CD4-positive, alpha-beta T cell treated with Interleukin-2 at 100 ng/mL for 4 hours (primary cell): ENCODE data around the gene ANTXR2.

Experiments used
- DNase-seq: peaks from one replicate; pipeline ENCODE4 v3.0.0-alpha.2; 2020; ENCODE audit warnings: low spot score

Gene ANTXR2

DNA sequence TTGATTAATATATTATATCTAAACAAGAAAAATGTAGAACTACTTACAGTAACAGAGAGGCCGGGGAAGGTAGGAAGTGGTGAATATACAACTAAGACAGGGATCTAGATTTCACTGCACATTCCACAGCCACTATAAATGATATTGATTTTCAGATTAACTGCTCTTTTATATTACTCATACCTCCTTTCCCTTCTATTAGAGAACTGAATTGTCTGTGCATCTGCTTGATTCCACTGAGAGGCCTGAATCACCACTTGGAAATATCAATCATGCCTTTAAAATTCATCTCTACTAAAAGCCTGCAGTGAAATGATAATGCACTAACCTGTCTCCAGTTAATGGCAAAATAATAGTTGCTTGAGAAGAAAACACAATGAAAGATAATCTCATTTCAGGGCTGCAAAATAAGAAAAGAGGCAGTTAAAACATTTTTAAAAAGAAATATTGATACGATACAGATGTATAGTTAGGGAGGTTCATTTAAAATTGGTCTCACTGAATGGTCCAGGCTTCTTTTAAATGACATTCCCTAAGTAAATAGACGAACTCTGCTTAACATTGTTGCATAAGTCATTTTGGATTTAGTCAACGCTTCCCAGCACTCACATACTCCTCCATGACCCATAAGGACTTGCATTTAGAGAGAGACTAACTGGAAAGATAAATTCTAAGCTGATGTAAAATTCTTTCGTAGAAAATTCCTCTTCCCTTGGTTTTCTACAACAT, 3.8 kb downstream of the ANTXR2 start:
- no peak for DNase-seq

DNA sequence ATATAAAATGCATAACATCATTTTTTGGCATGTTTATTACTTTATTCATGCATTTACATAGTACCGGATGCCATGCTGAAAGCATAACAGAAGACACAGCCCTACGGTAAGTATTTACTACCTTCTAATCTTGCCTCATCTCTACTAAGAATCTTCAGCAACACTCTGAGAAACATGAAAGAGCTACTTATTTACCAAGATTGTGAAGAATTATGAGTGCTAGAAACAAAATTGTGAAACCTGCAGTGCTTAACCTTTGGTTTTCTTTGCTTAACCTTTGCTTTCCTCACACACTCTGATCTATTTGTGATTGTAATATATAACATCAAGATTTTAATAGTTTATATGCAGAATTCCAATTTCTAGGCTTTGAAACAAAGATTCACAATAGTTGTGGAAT, 7.4 kb downstream of the ANTXR2 start:
- DNase-seq = no peak

DNA sequence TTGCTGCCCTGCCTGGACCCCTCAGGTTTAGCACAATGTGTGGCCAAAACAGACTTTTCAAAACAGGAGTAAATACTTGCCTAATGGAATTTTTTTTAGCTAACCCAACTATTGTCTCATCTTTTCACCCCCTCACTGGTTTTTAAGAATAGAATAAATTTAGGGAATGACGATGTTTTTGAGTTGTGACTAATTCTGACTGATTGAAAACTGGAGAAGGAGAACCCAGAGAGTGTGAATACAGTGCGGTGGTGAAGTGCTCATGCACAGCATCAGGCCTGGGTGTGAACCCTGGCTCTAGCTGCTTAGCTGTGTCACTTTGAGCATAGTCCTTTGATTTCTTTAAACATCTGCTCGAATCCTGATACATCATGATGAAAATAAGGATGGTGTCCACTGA, 10.5 kb downstream of the ANTXR2 start:
- DNase-seq = no peak

DNA sequence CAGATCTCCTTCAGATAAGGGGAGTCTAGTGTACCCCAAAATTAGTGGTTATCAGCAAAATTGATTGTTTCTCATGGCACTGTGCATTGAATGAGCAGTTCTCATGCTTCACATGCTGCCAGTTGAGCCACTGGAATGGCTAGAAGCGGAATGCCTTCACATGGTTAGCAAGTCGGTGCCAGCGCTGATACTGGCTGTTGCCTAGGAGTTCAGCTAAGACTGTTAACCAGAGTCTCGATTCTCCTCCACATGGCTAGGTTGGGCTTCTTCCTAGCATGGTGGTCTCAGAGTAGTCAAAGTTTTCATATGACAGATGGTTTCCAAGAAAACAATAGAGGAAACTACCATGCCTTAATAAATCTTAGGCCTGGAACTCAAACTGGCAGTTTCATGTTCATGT, 12.2 kb downstream of the ANTXR2 start:
- DNase-seq = no peak

DNA sequence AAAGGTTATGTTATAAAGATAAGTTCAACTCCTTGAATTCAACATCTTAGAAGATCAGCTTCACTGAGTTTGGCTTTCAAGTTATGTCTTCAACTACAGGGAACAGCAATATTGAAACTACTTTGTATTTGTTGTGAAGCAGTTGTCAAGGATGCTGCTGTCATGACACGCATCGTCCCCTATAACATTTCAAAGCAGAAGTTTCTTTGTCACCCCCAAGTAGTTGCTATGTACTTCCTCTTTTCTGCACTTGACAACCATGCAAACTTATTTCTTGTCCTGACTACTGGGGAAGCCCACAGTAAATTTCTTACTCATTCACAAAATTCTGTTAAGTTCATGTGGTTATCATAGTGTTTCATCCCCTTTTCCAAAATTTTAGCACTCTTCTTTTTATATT, 14.3 kb downstream of the ANTXR2 start:
- DNase-seq = peak; percentile 89

DNA sequence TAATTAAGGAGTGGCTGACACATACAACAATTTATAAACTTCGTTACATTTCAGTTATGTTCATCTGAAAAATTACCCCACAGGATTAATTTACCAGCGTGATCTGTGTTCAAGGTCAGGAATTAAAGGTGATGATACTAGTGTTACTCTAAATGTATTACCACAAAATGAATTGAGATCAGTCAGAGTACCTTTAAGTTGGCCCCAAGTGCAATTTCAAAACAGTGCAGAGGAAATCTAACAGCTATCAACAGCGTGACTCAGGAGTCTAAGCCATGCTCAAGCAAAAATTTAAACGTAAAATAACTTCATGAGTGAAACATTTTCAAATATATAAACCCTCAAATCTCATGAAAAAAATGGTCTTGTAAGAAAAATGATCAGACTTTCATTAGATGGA, 18.7 kb downstream of the ANTXR2 start:
- no peak for DNase-seq

DNA sequence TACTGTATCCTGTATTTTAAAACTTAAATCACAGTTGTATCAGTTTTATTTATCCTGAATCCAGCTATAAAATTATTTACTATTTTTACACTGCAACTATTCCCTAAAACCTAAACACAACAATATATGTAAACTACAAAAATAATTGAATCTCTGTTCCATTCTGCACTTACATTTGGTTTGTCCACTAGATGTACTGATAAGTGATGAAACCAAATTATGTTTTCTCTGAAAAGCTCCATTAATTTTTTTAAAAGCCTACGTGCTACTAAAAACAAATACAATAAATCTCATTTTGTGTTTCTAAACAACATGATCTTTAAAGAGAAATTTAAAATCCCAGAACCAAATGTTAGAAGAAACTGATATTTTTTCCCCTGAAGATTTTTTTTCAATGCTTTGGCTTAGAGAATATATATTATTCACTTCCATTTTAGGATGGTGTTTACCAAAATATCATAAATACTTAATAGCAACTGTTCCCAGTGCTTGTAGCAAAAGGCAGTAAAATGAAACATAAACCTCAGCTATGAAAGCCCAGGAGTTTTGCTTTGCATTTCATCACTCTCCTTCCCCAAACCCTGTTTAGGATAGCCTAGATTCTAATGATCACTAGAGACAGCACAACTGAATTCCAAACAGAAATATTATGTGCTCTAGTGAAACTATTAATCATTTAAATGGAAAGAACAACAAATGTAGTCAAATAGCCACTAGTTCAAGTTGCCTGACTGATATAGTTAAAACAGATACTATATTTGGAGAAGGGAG, 19.7 kb downstream of the ANTXR2 start:
- DNase-seq = no peak

DNA sequence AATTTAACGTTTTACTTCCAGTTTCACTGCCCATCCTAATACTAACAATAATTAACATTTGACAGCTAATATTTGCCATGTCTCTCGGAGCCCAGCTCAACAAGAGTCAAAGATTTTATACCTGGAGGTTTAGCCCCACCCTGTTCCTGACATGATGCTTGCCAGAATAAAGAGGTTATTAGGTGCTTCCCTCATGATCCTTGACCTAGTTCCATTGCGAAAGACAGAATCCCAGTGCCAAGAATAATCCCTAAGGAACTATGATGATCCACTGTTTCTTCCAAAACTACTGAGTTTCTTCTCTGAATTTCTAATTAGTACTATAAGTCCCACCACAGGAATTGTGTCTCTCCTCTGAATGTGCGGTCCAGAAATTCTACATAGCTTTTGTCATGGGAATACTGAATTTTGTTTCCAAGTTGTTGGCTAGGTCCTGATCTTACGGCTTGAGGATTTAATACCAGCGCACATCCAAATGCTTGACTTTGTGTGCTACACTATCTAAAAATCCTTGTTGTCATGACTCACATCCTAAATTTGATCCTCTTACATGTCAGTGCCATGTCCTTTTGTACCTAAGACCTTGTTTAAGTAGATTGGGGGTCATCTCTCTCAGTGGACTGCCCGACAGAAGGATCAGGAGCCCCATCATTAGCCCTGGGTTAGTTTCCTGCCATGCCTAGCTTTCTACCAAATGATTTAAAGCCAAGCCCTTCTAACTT, 23.1 kb downstream of the ANTXR2 start:
- DNase-seq = no peak

DNA sequence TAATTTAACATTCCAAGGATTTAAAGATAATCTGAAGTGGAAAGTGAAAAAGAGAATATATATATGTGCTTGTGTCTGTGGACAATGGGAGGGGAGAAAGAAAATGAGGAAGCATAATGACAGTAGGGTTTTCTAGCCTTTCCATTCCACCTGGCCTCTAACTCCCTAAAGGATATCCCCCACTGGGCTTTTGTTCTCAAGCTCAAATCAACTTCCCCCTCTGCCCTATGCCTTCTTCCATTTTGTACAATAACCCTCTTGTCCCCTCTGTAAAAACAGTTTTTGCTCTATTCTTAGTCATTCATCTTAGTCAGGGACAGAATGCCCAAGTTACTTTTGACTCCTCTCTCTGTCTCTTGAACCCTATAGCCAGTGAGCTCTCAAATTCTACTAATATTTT, 23.6 kb downstream of the ANTXR2 start:
- no peak for DNase-seq

DNA sequence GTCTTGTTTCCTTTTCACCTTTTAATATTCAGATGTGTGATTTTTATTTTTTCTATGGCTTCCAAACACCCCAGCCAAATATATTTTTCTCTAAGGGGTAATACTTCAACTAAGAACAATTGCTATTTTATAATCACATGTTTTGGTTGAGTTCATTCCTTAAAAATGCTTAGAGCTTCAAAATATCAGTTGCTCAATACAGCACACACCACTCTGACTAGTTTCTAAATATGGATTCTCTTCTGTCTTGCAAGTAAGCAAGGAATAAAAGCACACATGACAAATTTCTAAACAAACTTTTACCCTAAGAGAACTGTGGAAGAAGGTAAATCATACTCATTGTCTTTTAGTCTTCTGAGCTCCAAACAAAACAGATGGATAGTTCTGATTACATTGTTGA, 27.2 kb downstream of the ANTXR2 start:
- DNase-seq = no peak

DNA sequence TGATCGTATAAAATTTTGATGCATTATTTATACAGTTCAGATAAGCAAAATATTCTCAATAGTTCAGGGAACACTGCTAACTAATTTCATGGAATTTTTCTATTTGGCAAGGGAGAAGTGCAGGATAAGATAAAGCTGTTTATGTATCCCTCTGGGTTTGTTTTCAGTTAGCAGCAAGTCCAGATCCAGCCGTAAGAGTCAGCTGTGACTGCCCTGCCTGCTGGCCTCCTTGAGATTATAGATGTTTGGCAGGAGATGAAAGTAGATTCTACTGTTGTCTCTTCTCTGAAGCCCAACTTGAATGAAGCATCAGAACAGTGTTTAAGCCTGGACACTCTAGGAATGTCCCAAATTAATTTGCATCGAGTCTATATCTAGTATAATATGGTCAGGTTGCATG, 29.5 kb downstream of the ANTXR2 start:
- DNase-seq = no peak

DNA sequence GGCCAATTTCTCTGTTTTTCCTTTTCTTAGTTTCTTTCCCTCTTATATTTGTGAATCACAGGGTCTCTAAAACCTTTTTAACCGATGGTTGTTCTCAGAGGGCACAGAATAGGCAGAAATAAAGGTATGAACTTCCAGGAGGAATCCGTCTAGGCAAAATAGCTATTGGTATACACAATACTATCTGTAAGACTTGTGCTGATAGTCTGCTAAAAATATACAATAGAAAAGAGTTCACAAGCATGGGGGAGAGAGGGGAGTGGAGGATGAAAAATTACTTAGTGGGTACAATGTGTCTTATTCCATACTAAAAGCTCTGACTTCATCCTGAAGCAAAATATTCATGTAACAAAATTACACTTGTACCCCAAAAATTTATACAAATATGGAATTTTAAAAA, 30.2 kb downstream of the ANTXR2 start:
- DNase-seq = no peak

DNA sequence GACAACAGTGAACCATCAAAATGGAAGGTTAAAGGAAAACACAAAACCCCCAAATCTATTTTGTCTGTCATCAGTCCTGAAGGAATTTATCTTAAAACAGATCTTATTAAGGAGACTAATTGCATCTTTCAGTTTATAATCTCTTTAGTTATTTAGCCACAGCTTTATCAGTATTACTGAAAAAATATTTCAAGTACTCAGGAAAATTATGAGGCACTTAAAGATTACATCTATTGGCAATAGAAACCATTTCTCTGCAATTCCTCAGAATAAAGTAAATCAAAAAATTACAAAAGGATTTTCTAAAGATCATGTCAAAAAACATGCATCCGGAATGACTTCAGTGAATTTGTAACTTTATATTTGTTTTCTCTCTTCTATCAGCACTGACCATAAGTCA, 35.2 kb downstream of the ANTXR2 start:
- DNase-seq = no peak

DNA sequence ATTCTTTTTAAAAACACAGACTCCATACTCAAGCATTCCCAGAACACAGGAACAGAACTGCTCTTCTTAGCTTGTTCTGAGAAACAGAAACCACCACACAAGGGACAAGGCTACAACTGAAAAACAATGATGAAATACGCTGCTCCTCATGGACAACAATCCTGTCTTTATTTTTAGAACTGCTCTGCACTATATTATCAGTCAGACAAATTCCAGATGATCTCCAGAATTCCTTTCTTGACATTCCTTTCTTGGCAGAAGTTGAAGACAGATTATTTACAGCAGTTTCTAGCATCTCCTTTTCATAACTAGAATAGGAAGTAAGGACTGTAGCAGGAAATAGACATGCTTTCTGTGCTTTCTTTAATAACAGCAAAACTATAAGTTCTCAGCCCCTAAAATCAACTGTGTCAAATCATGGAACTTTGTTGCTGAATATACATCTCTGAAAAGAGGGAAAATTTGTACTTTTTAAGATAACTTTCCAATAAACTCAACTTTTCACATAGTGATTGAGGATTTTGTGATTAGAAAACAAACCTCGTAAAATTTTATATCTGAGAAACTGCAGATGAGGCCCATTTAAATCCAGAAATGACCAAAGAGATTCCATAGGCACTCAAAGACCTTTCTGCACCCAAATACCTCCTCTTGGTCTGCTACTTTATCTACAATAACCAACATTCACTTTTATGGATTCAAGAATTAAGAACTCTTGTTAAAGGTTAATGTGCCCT, 35.9 kb downstream of the ANTXR2 start:
- DNase-seq = peak; percentile 13

DNA sequence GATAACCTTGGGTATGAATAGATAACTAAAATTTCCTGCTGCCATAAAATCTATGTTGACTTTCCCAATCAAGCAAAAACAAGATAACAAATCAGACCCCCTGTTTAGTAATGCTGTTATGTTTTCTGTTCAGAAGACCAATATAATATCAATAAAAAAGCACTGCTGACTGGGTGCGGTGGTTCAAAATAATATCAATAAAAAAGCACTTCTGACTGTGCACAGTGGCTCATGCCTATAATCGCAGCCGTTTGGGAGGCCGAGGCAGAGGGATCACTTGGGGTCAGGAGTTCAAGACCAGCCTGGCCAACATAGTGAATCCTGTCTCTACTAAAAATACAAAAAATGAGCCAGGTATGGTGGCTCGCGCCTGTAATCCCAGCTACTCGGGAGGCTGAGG, 36.7 kb downstream of the ANTXR2 start:
- DNase-seq = no peak

DNA sequence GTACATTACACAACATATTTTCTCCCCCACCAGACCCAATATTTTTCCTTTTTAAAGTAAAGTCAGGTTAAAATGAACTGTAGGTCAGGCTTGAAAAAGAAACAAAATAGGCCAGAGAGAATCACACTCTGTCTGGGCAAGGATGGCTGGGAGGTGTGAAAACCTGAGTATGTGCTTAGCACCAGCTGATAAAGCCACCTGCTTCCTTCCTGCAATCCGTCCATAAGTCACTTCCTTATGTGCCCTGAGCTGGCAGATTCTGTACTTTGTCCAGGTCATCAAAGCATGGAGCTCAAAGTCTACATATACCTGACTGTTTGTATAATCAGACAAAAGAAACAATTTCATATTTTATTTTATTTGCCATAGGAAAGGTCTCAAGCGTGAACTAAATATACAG, 37.7 kb downstream of the ANTXR2 start:
- DNase-seq = peak; percentile 29

DNA sequence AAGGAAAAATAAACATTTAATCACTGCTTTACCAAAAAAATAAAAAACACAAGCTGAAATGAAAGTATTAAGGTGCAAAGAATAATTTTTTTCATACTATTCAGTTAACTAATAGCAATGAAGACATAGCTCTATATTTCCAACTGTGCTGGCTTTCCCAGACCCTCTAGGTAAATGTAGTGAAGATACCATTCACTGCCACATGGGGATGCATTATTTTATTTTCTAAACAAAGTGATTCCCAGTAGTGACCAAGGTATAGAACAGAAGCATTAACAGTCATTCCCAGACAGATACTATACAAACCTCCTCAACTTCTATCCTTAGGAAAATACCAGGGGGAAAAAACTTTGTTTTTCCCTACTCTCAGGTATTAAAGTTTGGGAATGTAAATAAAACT, 39.4 kb downstream of the ANTXR2 start:
- DNase-seq = no peak

DNA sequence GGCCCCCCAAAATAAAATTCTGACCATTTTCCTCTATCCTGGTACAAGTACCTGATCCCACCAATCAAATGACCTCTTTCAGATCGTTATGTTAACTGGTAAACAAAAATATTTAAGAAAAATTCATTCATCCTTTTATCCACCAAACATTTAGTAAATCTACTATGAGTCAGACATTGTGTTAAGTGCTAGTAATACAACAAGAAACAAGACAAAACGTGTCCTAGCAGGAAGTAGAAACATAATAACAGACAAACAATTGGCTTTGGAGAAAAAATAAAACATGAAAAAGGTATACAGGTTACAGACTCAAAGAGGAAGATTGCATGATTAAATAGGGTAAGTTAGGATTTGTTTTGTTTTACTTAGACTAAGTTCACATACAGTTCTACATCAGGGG, 43.7 kb downstream of the ANTXR2 start:
- no peak for DNase-seq

DNA sequence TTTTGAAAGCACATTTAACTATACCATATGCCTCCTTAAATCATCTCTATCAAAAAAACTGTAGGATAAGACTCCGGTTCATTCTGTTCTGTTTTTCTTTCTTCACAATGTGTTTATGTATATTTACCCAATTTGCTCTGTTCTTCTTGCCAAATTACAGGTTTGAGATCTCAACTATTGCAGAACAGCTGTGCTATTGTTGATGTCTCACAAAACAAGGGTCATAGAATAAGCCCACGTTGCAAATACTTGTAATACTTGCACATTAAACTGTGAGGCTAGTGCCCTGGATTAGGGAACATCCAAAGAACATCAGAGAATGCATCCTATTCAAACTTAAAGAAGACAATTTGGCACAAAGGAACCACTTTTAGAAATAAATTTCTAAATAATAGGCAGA, 45.4 kb downstream of the ANTXR2 start:
- no peak for DNase-seq

DNA sequence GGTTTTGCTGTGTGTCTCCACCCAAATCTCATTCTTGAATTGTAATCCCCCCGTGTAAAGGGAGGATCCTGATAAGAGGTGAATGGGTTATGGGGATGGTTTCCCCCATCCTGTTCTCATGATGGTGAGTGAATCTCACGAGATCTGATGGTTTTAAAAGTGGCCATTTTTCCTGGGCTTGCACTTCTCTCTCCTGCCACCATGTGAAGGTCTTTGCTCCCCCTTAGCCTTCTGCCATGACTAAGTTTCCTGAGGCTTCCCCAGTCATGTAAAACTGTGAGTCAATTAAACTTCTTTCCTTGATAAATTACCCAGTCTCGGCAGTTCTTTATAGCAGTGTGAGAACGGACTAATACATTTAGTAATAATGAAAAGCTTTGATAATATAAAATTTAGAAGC, 46.9 kb downstream of the ANTXR2 start:
- no peak for DNase-seq

DNA sequence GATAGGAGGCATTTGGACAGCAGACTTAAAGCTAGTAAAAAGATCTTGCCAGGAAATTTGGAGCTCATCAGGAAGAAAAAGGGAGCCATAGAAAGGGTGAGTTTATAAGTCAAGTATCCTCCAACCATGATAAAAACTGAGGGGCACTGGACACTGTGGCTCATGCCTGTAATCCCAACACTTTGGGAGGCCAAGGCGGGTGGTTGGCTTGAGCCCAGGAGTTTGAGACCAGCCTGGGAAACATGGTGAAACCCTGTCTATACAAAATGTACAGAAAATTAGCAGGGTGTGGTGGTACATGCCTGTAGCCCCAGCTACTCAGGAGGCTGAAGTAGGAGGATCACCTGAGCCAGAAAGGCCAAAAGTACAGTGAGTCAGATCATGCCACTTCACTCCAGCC, 48.7 kb downstream of the ANTXR2 start:
- no peak for DNase-seq

DNA sequence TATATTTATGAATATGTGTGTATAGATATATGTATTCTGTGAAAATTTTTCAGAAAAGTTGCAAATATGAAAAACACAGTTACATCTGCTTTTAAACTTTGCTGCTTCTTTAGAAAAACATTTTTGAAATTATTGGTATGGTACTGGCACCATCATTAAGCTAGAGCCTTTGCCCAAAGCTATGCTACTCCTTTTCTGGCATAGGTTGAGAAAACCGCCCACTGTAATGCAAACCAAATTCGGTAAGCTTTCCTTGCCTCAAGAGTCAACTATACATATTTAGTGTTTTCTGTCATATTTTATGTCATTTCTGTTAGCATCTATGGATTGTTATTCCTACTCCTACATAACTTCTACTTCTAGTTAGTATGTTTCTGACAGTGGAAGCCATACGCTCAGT, 50.7 kb downstream of the ANTXR2 start:
- DNase-seq = no peak
